Endodermal cell (in vitro differentiated cells): ENCODE data around the gene HOXA11. TPM values are rescaled to one million over a fixed set of nuclear protein-coding genes. Genes with fewer than 3 reads are reported as not detected.

ENCODE experiments used
- DNase-seq: peaks from one replicate; pipeline ENCODE4 v3.0.0-alpha.2; 2017
- H3K27ac ChIP-seq: 2 replicates; pipeline ENCODE4 v1.5.1; 2013; ENCODE audit warnings: mild to moderate bottlenecking, low read depth, low read length, moderate library complexity
- H3K27me3 ChIP-seq: 2 replicates; pipeline ENCODE4 v1.6.1; 2013; ENCODE audit warnings: mild to moderate bottlenecking, low read length, moderate library complexity; ENCODE audit not compliant: insufficient read depth, control insufficient read depth, poor library complexity, severe bottlenecking
- H3K36me3 ChIP-seq: 2 replicates; pipeline ENCODE4 v1.7.0; 2013; ENCODE audit warnings: mild to moderate bottlenecking, low read length, moderate library complexity; ENCODE audit not compliant: control insufficient read depth, insufficient read depth
- H3K4me1 ChIP-seq: one replicate; pipeline ENCODE4 v1.7.0; 2013; ENCODE audit warnings: low read length; ENCODE audit not compliant: control insufficient read depth, insufficient read depth
- H3K4me3 ChIP-seq: 2 replicates; pipeline ENCODE4 v1.5.1; 2013; ENCODE audit warnings: mild to moderate bottlenecking, low read length, moderate library complexity
- H3K9ac ChIP-seq: 2 replicates; pipeline ENCODE4 v1.6.1; 2013; ENCODE audit warnings: mild to moderate bottlenecking, low read length, moderate library complexity; ENCODE audit not compliant: poor library complexity, severe bottlenecking; ENCODE audit errors: extremely low read depth
- H3K9me3 ChIP-seq: 2 replicates; pipeline ENCODE4 v1.6.1; 2013; ENCODE audit warnings: mild to moderate bottlenecking, low read length, moderate library complexity; ENCODE audit not compliant: control insufficient read depth
- H3K27ac Mint-ChIP-seq: 2 replicates; pipeline ENCODE4 v1.8.0; 2020; ENCODE audit warnings: mixed read lengths
- H3K27me3 Mint-ChIP-seq: 2 replicates; pipeline ENCODE4 v1.8.0; 2021; ENCODE audit warnings: mild to moderate bottlenecking, mixed read lengths; ENCODE audit not compliant: insufficient read depth
- H3K36me3 Mint-ChIP-seq: 2 replicates; pipeline ENCODE4 v1.8.0; 2020; ENCODE audit warnings: low read depth, mixed read lengths
- H3K4me1 Mint-ChIP-seq: 2 replicates; pipeline ENCODE4 v1.8.0; 2020; ENCODE audit warnings: mixed read lengths
- H3K4me3 Mint-ChIP-seq: 2 replicates; pipeline ENCODE4 v1.8.0; 2020; ENCODE audit warnings: mild to moderate bottlenecking, moderate library complexity, mixed read lengths
- H3K9me3 Mint-ChIP-seq: 2 replicates; pipeline ENCODE4 v1.8.0; 2020; ENCODE audit warnings: mild to moderate bottlenecking, mixed read lengths
- CTCF ChIP-seq: fragments of 200-600 bp; sonication (generic); conservative IDR thresholded peaks from 2 replicates; pipeline ENCODE4 v1.5.0; 2021; ENCODE audit warnings: antibody characterized with exemption, mild to moderate bottlenecking
- whole genome bisulfite sequencing, 2 experiments: methylation state at CpG; one replicate each; pipeline versions ENCODE4 v1.1.5 to v1.1.7; 2013; ENCODE audit warnings: missing lambda C conversion rate in 2 of 2, mixed read lengths in 1 of 2; ENCODE audit not compliant: insufficient coverage in 1 of 2, insufficient read length in 1 of 2; 5-methylcytosine and 5-hydroxymethylcytosine counted together
- total RNA-seq, 2 donors: library from RNA; stranded (reverse); fragmentation: NEBNext Ultra II Directional in 1 of 2; extraction: Animal tissue kit (Norgen Biotek cat#: 25700) in 1 of 2; gene quantifications; 2 replicates in 1 of 2; 3 replicates in 1 of 2; pipeline ENCODE4 v1.2.1, GENCODE V29; 2021

HOXA11 gene
- total RNA-seq, 2 donors from 2014 or later: not detected

GRCh38 chr7:27214239-27214950 is 29.4 kb upstream of the HOXA11 start:
- no peaks in the 10 kb centered on the region for H3K9me3 Mint-ChIP-seq
- no peaks in the 10 kb centered on the region for H3K4me1 ChIP-seq
- 20 to 40% methylated on average over 3 to 8 of the region's 8 CpGs for WGBS, 2 experiments
- H3K27me3 ChIP-seq: peaks cover 98% of the 10 kb centered on the region
- peaks cover 6% of the 10 kb centered on the region for H3K4me1 Mint-ChIP-seq
- H3K4me3 ChIP-seq: no peak overlapping the region
- no peaks in the 10 kb centered on the region for H3K9me3 ChIP-seq
- peak; percentile 64 for DNase-seq
- H3K27me3 Mint-ChIP-seq: peaks cover 100% of the 10 kb centered on the region
- no peak overlapping the region for H3K27ac ChIP-seq
- no peaks in the 10 kb centered on the region for H3K36me3 ChIP-seq
- H3K9ac ChIP-seq: no peak overlapping the region
- peak overlapping the region; percentile 27 for H3K4me3 Mint-ChIP-seq
- TF ChIP-seq CTCF: no peak
- no peaks in the 10 kb centered on the region for H3K36me3 Mint-ChIP-seq
- no peak overlapping the region for H3K27ac Mint-ChIP-seq

DNA sequence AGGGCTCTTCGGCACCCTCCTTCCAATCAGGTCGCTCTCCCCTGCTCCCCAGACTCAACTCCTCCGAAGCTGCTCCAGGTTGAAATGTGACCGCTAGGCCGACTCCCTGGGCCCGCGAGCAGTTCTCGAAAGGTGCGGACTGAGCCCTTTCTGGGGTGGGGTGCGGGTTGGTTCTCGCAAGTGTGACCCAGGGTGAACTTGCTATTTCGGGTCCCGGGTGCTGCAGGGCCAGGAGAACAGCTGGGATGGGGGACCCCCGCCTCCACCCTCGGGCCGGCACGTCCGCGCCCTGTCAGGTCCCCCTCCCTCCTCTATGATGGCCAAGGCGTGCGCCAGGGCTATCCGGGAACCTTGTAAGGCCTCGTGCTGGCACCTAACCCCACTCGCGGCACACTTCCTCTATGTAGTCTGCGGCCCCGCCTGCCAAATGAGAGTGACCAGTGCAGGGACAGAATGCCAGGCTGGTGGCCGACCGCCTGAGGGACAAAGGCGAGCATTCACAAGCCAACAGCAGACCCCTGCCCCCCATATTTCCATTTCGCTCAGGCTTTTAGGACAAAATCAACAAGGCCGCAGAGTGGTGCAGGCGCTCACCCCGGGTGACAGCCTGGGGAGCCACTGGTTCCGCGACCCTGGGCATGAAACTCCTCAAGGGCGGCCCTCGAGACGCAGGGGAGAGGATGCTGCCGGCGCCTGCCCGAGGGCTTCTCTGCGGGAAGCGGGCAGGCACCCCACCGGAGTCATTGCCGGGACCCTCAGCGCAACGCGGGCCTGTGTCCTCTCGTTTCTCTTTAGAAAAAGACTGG is 28.6 kb upstream of the HOXA11 start:
- Histone ChIP-seq H3K36me3 (no peaks in the 10 kb centered on the region), H3K4me1 (no peaks in the 10 kb centered on the region), H3K9ac (no peak overlapping the region), H3K9me3 (no peaks in the 10 kb centered on the region), H3K27me3 (peaks cover 98% of the 10 kb centered on the region), H3K4me3 (no peak overlapping the region), H3K27ac (no peak overlapping the region)
- no peaks in the 10 kb centered on the region for H3K9me3 Mint-ChIP-seq
- peak overlapping the region; percentile 27 for H3K4me3 Mint-ChIP-seq
- peaks cover 100% of the 10 kb centered on the region for H3K27me3 Mint-ChIP-seq
- H3K4me1 Mint-ChIP-seq: peaks cover 6% of the 10 kb centered on the region
- H3K36me3 Mint-ChIP-seq: no peaks in the 10 kb centered on the region
- peak; percentile 26 for TF ChIP-seq CTCF
- 30 to 37% methylated on average over 28 to 50 of the region's 50 CpGs for WGBS, 2 experiments
- DNase-seq: peak; percentile 76
- no peak overlapping the region for H3K27ac Mint-ChIP-seq

DNA sequence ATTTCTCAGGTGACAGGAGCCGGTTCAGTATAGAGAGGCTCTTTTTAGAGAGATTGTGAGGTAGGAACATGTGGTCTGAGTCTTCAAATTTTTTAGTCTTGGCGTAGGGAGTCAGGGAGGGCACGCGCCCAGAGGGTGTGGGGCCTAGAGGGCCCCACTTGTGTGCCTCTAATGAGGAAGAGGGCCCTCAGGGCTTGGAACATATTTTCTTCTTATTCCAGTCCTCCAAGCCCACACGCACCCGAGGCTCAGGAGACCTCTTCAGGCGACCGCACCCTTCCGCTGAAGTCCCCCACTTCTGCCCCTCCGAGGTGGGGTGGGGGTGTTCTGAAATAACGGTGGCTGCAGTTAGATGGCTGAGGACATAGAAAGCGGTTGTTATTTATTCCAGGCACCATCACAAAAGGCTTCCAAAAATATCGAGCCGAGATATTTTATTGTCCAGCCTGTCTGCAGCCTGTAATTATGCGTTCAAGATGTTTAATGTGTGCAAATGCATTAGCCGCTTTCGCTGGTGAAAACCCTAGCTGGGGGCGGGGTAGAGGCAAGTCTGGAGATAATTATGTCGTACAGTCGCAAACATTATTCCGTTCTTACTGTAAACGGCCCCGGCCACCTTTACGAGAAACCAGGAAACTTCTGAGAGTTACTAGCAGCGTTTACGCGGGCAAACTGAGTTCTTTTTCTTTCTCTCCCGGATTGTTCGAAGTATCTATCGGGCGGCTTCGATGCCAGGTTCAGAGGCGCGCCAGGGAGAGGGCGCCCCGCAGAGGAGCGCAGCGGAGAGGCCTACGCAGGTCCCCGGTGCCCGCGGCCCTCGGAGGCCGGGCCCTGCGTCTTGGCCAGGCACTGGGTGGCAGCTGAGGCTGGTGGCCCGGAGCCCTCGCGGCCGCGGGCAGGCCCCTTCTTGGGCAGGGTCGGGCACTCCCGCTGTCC is 27.7 kb upstream of the HOXA11 start:
- Mint-ChIP-seq H3K27me3 (peaks cover 100% of the 10 kb centered on the region), H3K9me3 (no peaks in the 10 kb centered on the region)
- peak overlapping the region; percentile 56 for H3K4me3 ChIP-seq

More for the DNA sequence above, 27.7 kb upstream of the HOXA11 start:
- H3K9ac ChIP-seq: no peak overlapping the region
- peaks cover 99% of the 10 kb centered on the region for H3K27me3 ChIP-seq
- H3K27ac Mint-ChIP-seq: no peak overlapping the region
- peak; percentile 42 for DNase-seq
- no peak overlapping the region for H3K27ac ChIP-seq
- H3K9me3 ChIP-seq: no peaks in the 10 kb centered on the region
- no peaks in the 10 kb centered on the region for H3K4me1 ChIP-seq
- H3K36me3 ChIP-seq: no peaks in the 10 kb centered on the region
- TF ChIP-seq CTCF: no peak
- no peaks in the 10 kb centered on the region for H3K36me3 Mint-ChIP-seq
- peak overlapping the region; percentile 16 for H3K4me3 Mint-ChIP-seq
- WGBS, 2 experiments: 20 to 36% methylated on average over 29 to 52 of the region's 52 CpGs
- peaks cover 6% of the 10 kb centered on the region for H3K4me1 Mint-ChIP-seq
